Panc1 (cell line): ENCODE results near the gene IFT57. TPM values are rescaled to one million over a fixed set of nuclear protein-coding genes. Genes with fewer than 3 reads are reported as not detected.

ENCODE experiments used
- ATAC-seq: fragments of 200-7000 bp; cut with Tn5 transposase; 2 replicates; pipeline ENCODE4 v1.9.1; 2020; ENCODE audit warnings: mild to moderate bottlenecking, moderate library complexity
- BruUV-seq: library from RNA; stranded (reverse); fragments of 400-500 nt; replicated peaks from 2 replicates; lab custom pipeline; 2021; lab: Mats Ljungman, UMichigan
- CTCF ChIA-PET: fragments of 300-600 bp; sonication (Branson Sonifier 250); formaldehyde crosslinking; loops from one replicate; lab custom pipeline; 2022; ENCODE audit warnings: antibody characterized with exemption; lab: Charles Lee
- POLR2A ChIA-PET: fragments of 300-600 bp; sonication (Branson Sonifier 250); formaldehyde crosslinking; loops from one replicate; lab custom pipeline; 2022; ENCODE audit warnings: antibody characterized with exemption; lab: Charles Lee
- DNase-seq: peaks from one replicate; pipeline ENCODE4 v3.0.0-alpha.2; 2010; ENCODE audit warnings: low read depth, low spot score
- H3K27ac ChIP-seq: 2 replicates; pipeline ENCODE4 v1.5.1; 2011; ENCODE audit warnings: mild to moderate bottlenecking, low read length, inconsistent platforms
- H3K27me3 ChIP-seq: fragments of 200-500 bp; sonication (Bioruptor generic); 2 replicates; pipeline ENCODE4 v1.6.0; 2014; ENCODE audit warnings: low read length, inconsistent platforms; ENCODE audit not compliant: control insufficient read depth, insufficient read depth
- H3K36me3 ChIP-seq: fragments of 200-500 bp; sonication (Bioruptor generic); 2 replicates; pipeline ENCODE4 v1.5.1; 2014; ENCODE audit warnings: inconsistent platforms, mild to moderate bottlenecking, low read length, moderate library complexity; ENCODE audit not compliant: control insufficient read depth, insufficient read depth
- H3K4me1 ChIP-seq: 2 replicates; pipeline ENCODE4 v1.5.1; 2011; ENCODE audit warnings: inconsistent platforms, mild to moderate bottlenecking, low read length, moderate library complexity; ENCODE audit not compliant: control insufficient read depth, insufficient read depth
- H3K4me3 ChIP-seq, 2 experiments: 2 replicates each; pipeline ENCODE4 v1.5.1; 2011 to 2012; ENCODE audit warnings: low read depth in 2 of 2, low read length in 2 of 2, mild to moderate bottlenecking in 2 of 2, inconsistent platforms in 1 of 2, moderate library complexity in 1 of 2
- H3K9me3 ChIP-seq: fragments of 200-500 bp; sonication (Bioruptor generic); 2 replicates; pipeline ENCODE4 v1.5.1; 2014; ENCODE audit warnings: low read depth, mild to moderate bottlenecking, inconsistent platforms, low read length, moderate library complexity; ENCODE audit not compliant: control insufficient read depth, insufficient read depth
- CTCF ChIP-seq: fragments of 450-650 bp; IDR thresholded peaks from 2 replicates; pipeline ENCODE4 v1.5.1; 2017; ENCODE audit warnings: mild to moderate bottlenecking
- POLR2AphosphoS5 ChIP-seq: IDR thresholded peaks from 2 replicates; pipeline ENCODE4 v1.6.1; 2012; ENCODE audit warnings: mild to moderate bottlenecking, low read depth, low read length, moderate library complexity
- REST ChIP-seq, 2 experiments: IDR thresholded peaks; 2 replicates each; pipeline ENCODE4 v1.6.1; 2011 to 2012; ENCODE audit warnings: low read depth in 2 of 2, control low read depth in 1 of 2, low read length in 1 of 2, mild to moderate bottlenecking in 1 of 2, moderate library complexity in 1 of 2; ENCODE audit not compliant: insufficient read depth in 1 of 2
- SIN3A ChIP-seq: IDR thresholded peaks from 2 replicates; pipeline ENCODE4 v1.6.1; 2012; ENCODE audit warnings: low read depth, mild to moderate bottlenecking, low read length, moderate library complexity, borderline replicate concordance; ENCODE audit not compliant: insufficient read depth
- TCF7L2 ChIP-seq: IDR thresholded peaks from 2 replicates; pipeline ENCODE4 v1.6.1; 2011; ENCODE audit warnings: mild to moderate bottlenecking, low read depth, low read length, inconsistent platforms
- in situ Hi-C: cut with HindIII; loops from 2 replicates; pipeline ENCODE4 v1.10.0; 2016; ENCODE audit warnings: low sequenced_read_pairs, low pct_unique_long_range_greater_than_20kb
- intact Hi-C: fragments of 100-400 bp; cut with micrococcal nuclease; formaldehyde crosslinking; loops from one replicate; pipeline ENCODE4 v1.10.0; 2022; ENCODE audit not compliant: unreplicated experiment
- total RNA-seq: library from RNA; stranded (reverse); gene quantifications from one replicate; pipeline ENCODE4 v1.2.1, GENCODE V29; 2021; ENCODE audit not compliant: unreplicated experiment

The IFT57 gene
- total RNA-seq, 1 experiment from 2014 or later = 45.7 TPM

GRCh38 chr3:108150200-108150599 is 72.0 kb downstream of the IFT57 start:
- H3K27me3 ChIP-seq = no peaks in the 10 kb centered on the region
- in situ Hi-C loops (no loop called here), intact Hi-C loops (no loop called here)
- H3K9me3 ChIP-seq = peaks cover 14% of the 10 kb centered on the region; the same call in 1 of the 2 replicates
- no TSS peak for BruUV-seq
- POLR2A ChIA-PET = no interaction called here
- DNase-seq = no peak
- no peak for ATAC-seq
- no peak overlapping the region for H3K4me3 ChIP-seq
- H3K36me3 ChIP-seq = no peaks in the 10 kb centered on the region
- CTCF ChIA-PET = no interaction called here
- no peaks in the 10 kb centered on the region for H3K4me1 ChIP-seq
- H3K27ac ChIP-seq = no peak overlapping the region
- no peak for TF ChIP-seq SIN3A
- TF ChIP-seq POLR2AphosphoS5 = no peak
- no peak for TF ChIP-seq TCF7L2
- TF ChIP-seq CTCF = no peak
- no peak for TF ChIP-seq REST (IDR thresholded peaks at IDR 0.05; ENCODE audit: insufficient read depth in 1 of 2, low read depth in 2 of 2, low read length in 1 of 2)

- TF ChIP-seq SIN3A (no peak), TCF7L2 (no peak), CTCF (no peak), REST (IDR thresholded peaks at IDR 0.05; ENCODE audit: insufficient read depth in 1 of 2, low read depth in 2 of 2, low read length in 1 of 2) (no peak)
- in situ Hi-C loops = no loop called here
- Histone ChIP-seq H3K4me1 (no peaks in the 10 kb centered on the region), H3K4me3 (no peak overlapping the region), H3K27me3 (no peaks in the 10 kb centered on the region), H3K9me3 (peaks cover 14% of the 10 kb centered on the region; the same call in 1 of the 2 replicates), H3K36me3 (no peaks in the 10 kb centered on the region), H3K27ac (no peak overlapping the region)
- ATAC-seq (no peak), DNase-seq (no peak)
- BruUV-seq = no TSS peak
- ChIA-PET CTCF (no interaction called here), POLR2A (no interaction called here)
- intact Hi-C loops = no loop called here
Observed at GRCh38 chr3:108146139-108146538, 76.1 kb downstream of the IFT57 start.
